HEK293 (cell line): ENCODE data around the gene ERGIC1.
A peak's percentile ranks its signal among the peaks of the same experiment; 100 is the strongest.

Experiments used
- CTCF ChIA-PET: fragments of 350-600 bp; formaldehyde crosslinking; extraction: SDS; loops from one replicate; lab custom pipeline; 2021; ENCODE audit warnings: antibody characterized with exemption; lab: Yijun Ruan, JAX
- POLR2A ChIA-PET: fragments of 300-600 bp; formaldehyde crosslinking; extraction: SDS; loops from one replicate; lab custom pipeline; 2020; ENCODE audit warnings: antibody characterized with exemption, inconsistent platforms; lab: Yijun Ruan, JAX
- H3K27ac ChIP-seq: fragments of 200-500 bp; sonication (Bioruptor generic); 2 replicates; pipeline ENCODE4 v1.5.1; 2014; ENCODE audit warnings: low read depth, low read length, control low read depth, inconsistent platforms; ENCODE audit errors: extremely low read depth
- H3K36me3 ChIP-seq, 2 experiments: fragments of 200-500 bp in 1 of 2; sonication (Bioruptor generic) in 1 of 2; 1 replicate in 1 of 2; 2 replicates in 1 of 2; pipeline ENCODE4 v1.5.1; 2014 to 2017; ENCODE audit warnings: inconsistent platforms in 2 of 2, low read length in 2 of 2; ENCODE audit not compliant: control insufficient read depth in 2 of 2, insufficient read depth in 1 of 2
- H3K4me1 ChIP-seq: fragments of 200-500 bp; sonication (Bioruptor generic); 2 replicates; pipeline ENCODE4 v1.5.1; 2014; ENCODE audit warnings: mild to moderate bottlenecking, low read length, inconsistent platforms; ENCODE audit not compliant: control insufficient read depth, insufficient read depth
- H3K4me3 ChIP-seq: 2 replicates; pipeline ENCODE4 v1.5.1; 2011; ENCODE audit warnings: low read depth, mild to moderate bottlenecking, control low read depth, low read length, moderate library complexity
- H3K9me3 ChIP-seq: fragments of 200-500 bp; sonication (Bioruptor generic); 2 replicates; pipeline ENCODE4 v1.5.1; 2014; ENCODE audit warnings: low read depth, low read length, inconsistent platforms; ENCODE audit not compliant: control insufficient read depth, insufficient read depth
- EGR2 ChIP-seq: fragments of 450-650 bp; formaldehyde crosslinking; IDR thresholded peaks from 2 replicates; pipeline ENCODE4 v1.5.1; 2016; ENCODE audit warnings: low read depth, missing biosample characterization, missing genetic modification characterization
- FEZF1 ChIP-seq: fragments of 450-650 bp; formaldehyde crosslinking; IDR thresholded peaks from 2 replicates; pipeline ENCODE4 v1.5.1; 2016; ENCODE audit warnings: missing biosample characterization, missing genetic modification characterization
- GLI4 ChIP-seq: fragments of 450-650 bp; formaldehyde crosslinking; IDR thresholded peaks from 2 replicates; pipeline ENCODE4 v1.5.1; 2016; ENCODE audit warnings: missing biosample characterization, missing genetic modification characterization
- GLIS1 ChIP-seq: fragments of 450-650 bp; formaldehyde crosslinking; IDR thresholded peaks from 2 replicates; pipeline ENCODE4 v1.5.1; 2016; ENCODE audit warnings: missing biosample characterization, missing genetic modification characterization
- KLF9 ChIP-seq: fragments of 450-650 bp; formaldehyde crosslinking; IDR thresholded peaks from 2 replicates; pipeline ENCODE4 v1.5.1; 2016; ENCODE audit warnings: missing biosample characterization, missing genetic modification characterization, low read depth
- PRDM1 ChIP-seq: fragments of 450-650 bp; formaldehyde crosslinking; IDR thresholded peaks from 2 replicates; pipeline ENCODE4; 2016; ENCODE audit warnings: missing biosample characterization, missing genetic modification characterization
- SCRT1 ChIP-seq: fragments of 450-650 bp; formaldehyde crosslinking; IDR thresholded peaks from 2 replicates; pipeline ENCODE4 v1.5.1; 2016; ENCODE audit warnings: missing biosample characterization, missing genetic modification characterization, borderline replicate concordance
- SP3 ChIP-seq: fragments of 450-650 bp; formaldehyde crosslinking; IDR thresholded peaks from 2 replicates; pipeline ENCODE4 v1.5.1; 2016; ENCODE audit warnings: missing biosample characterization, missing genetic modification characterization
- ZBTB21 ChIP-seq: fragments of 450-650 bp; formaldehyde crosslinking; IDR thresholded peaks from 2 replicates; pipeline ENCODE4 v1.5.1; 2017; ENCODE audit warnings: missing biosample characterization, missing genetic modification characterization
- ZFHX2 ChIP-seq: fragments of 450-650 bp; formaldehyde crosslinking; conservative IDR thresholded peaks from 2 replicates; pipeline ENCODE4 v1.5.1; 2016; ENCODE audit warnings: missing biosample characterization, missing genetic modification characterization
- ZFP41 ChIP-seq: fragments of 450-650 bp; formaldehyde crosslinking; IDR thresholded peaks from 2 replicates; pipeline ENCODE4 v1.5.1; 2016; ENCODE audit warnings: missing biosample characterization, missing genetic modification characterization, borderline replicate concordance
- ZNF175 ChIP-seq: fragments of 450-650 bp; formaldehyde crosslinking; IDR thresholded peaks from 2 replicates; pipeline ENCODE4 v1.5.1; 2016; ENCODE audit warnings: missing biosample characterization, missing genetic modification characterization
- ZNF544 ChIP-seq: fragments of 450-650 bp; formaldehyde crosslinking; IDR thresholded peaks from 2 replicates; pipeline ENCODE4 v1.5.0; 2017; ENCODE audit warnings: missing biosample characterization, missing genetic modification characterization
- TF ChIP-seq, protein P1 (sequence below): fragments of 450-650 bp; formaldehyde crosslinking; IDR thresholded peaks from 2 replicates; pipeline ENCODE4 v1.5.1; 2016; ENCODE audit warnings: missing biosample characterization, missing genetic modification characterization
- TF ChIP-seq, protein P2 (sequence below): fragments of 450-650 bp; formaldehyde crosslinking; IDR thresholded peaks from 2 replicates; pipeline ENCODE4 v1.5.1; 2016; ENCODE audit warnings: missing biosample characterization, missing genetic modification characterization

The ERGIC1 gene

DNA sequence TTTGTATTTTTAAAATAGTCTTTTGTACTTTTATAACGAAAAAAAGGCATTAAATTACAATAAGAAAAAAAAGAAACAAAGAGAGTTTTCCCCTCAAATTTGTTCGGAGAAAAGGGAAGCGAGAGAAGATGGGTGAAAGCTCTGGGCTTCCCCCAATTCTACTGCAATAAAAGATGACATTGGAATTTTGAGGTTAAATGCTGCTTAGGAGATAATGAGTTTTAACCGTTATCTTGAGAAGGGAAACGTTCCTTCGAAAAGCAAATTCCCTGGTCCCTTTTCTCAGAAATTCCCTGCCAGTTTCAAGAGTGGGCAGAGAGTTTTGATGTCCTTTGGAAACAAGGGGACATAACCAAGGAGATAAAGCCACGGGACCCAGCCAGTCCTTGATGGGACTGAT, 18.4 kb upstream of the ERGIC1 start:
- TF ChIP-seq PRDM1 (0 out of 2 replicates have a peak, but pooled peaks have one; percentile 6), FEZF1 (tag by site-specific recombination) (no peak)
- CTCF ChIA-PET, result interaction anchor here (0.6 kb wide), 1 partner anchor 137 kb away, joined by 4 read pairs; no protein-coding TSS in a partner anchor
- Histone ChIP-seq H3K4me3 (no peak overlapping the region), H3K9me3 (no peaks in the 10 kb centered on the region), H3K36me3 (no peaks in the 10 kb centered on the region), H3K27ac (no peak overlapping the region), H3K4me1 (no peaks in the 10 kb centered on the region)
- POLR2A ChIA-PET, result no interaction called here

DNA sequence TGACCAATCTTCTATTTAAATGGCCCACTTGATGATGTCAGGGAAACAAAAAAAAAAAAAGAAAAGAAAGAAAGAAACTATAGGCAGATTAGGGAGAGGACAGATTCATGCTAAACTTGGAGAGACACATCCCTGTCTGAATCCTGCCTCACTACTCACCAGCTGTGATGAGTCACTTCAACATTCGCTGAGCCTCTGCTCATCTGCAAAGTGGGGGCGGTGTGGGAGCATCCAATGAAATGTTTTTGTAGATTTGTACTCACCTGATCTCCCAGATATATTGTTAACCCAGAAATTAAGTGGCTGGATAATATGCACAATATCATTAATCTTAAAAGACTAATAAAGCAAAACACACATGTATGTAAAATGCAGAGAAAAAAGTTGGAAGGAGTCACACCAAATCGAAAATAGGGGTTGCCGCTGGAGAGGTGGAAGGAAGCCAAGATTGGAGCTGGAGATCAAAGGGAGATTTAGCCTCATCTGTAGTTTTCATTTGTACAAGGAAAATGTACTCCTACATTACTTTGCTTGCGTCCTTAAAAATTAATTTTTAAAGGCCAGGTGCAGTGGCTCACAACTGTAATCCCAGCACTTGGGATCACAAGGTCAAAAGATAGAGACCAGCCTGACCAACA, 17.0 kb upstream of the ERGIC1 start:
- ChIA-PET CTCF (interaction anchor here (0.6 kb wide), 2 partner anchors 38 to 44 kb away, joined by 3 read pairs; no protein-coding TSS in a partner anchor), POLR2A (interaction anchor here (0.6 kb wide), 1 partner anchor 10 kb away, joined by 3 read pairs; no protein-coding TSS in a partner anchor)
- no peak for TF ChIP-seq ZFP41
- peak; percentile 41; the same call in 1 of the 2 replicates for TF ChIP-seq EGR2
- no peak for TF ChIP-seq ZNF175 (tag by site-specific recombination)
- TF ChIP-seq GLI4 (tag by site-specific recombination), result no peak
- TF ChIP-seq GLIS1 (tag by site-specific recombination), result no peak
- no peak for TF ChIP-seq KLF9
- TF ChIP-seq ZFHX2, result peak; percentile 38
- TF ChIP-seq ZNF544, result no peak
- TF ChIP-seq, protein P1, sequence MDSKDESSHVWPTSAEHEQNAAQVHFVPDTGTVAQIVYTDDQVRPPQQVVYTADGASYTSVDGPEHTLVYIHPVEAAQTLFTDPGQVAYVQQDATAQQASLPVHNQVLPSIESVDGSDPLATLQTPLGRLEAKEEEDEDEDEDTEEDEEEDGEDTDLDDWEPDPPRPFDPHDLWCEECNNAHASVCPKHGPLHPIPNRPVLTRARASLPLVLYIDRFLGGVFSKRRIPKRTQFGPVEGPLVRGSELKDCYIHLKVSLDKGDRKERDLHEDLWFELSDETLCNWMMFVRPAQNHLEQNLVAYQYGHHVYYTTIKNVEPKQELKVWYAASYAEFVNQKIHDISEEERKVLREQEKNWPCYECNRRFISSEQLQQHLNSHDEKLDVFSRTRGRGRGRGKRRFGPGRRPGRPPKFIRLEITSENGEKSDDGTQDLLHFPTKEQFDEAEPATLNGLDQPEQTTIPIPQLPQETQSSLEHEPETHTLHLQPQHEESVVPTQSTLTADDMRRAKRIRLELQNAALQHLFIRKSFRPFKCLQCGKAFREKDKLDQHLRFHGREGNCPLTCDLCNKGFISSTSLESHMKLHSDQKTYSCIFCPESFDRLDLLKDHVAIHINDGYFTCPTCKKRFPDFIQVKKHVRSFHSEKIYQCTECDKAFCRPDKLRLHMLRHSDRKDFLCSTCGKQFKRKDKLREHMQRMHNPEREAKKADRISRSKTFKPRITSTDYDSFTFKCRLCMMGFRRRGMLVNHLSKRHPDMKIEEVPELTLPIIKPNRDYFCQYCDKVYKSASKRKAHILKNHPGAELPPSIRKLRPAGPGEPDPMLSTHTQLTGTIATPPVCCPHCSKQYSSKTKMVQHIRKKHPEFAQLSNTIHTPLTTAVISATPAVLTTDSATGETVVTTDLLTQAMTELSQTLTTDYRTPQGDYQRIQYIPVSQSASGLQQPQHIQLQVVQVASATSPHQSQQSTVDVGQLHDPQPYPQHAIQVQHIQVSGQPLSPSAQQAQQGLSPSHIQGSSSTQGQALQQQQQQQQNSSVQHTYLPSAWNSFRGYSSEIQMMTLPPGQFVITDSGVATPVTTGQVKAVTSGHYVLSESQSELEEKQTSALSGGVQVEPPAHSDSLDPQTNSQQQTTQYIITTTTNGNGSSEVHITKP (tag by site-specific recombination), result peak; percentile 70
- no peak for TF ChIP-seq ZBTB21
- no peak for TF ChIP-seq SP3 (tag by site-specific recombination)
- TF ChIP-seq, protein P2, sequence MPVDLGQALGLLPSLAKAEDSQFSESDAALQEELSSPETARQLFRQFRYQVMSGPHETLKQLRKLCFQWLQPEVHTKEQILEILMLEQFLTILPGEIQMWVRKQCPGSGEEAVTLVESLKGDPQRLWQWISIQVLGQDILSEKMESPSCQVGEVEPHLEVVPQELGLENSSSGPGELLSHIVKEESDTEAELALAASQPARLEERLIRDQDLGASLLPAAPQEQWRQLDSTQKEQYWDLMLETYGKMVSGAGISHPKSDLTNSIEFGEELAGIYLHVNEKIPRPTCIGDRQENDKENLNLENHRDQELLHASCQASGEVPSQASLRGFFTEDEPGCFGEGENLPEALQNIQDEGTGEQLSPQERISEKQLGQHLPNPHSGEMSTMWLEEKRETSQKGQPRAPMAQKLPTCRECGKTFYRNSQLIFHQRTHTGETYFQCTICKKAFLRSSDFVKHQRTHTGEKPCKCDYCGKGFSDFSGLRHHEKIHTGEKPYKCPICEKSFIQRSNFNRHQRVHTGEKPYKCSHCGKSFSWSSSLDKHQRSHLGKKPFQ (tag by site-specific recombination), result no peak
- no peaks in the 10 kb centered on the region for H3K36me3 ChIP-seq
- no peaks in the 10 kb centered on the region for H3K4me1 ChIP-seq
- no peak overlapping the region for H3K4me3 ChIP-seq
- no peak overlapping the region for H3K27ac ChIP-seq
- no peaks in the 10 kb centered on the region for H3K9me3 ChIP-seq

DNA sequence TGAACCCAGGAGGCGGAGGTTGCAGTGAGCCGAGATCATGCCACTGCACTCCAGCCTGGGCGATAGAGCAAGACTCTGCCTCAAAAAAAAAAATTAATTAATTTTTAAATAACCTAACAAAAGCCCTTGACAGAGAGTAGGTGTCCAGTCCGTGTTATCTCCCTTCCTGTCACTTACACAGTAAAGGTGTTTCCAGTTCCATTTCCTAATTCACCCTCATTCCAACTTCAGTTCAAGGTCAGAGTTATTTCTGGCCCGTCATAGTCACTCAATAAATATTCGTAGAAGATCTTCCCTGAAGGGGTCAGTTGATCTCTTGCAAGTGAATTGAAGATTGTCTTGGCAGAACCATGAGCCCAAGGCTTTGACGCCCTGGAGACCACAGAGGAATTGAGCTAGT, 16.4 kb upstream of the ERGIC1 start:
- Histone ChIP-seq H3K4me1 (no peaks in the 10 kb centered on the region), H3K9me3 (no peaks in the 10 kb centered on the region), H3K36me3 (no peaks in the 10 kb centered on the region), H3K27ac (no peak overlapping the region)
- CTCF ChIA-PET, result interaction anchor here (0.6 kb wide), 2 partner anchors 39 to 45 kb away, joined by 3 read pairs; no protein-coding TSS in a partner anchor
- POLR2A ChIA-PET, result no interaction called here
- TF ChIP-seq ZBTB21 (no peak), SCRT1 (no peak)
- TF ChIP-seq, all 188 proteins: peak for 0
- H3K4me3 ChIP-seq, result no peak overlapping the region
